GM18867 (cell line): ENCODE data around the gene GADD45G.

Experiments used
- ATAC-seq: cut with Tn5 transposase; IDR thresholded peaks from one replicate; pipeline ENCODE4 v1.9.1; 2021; ENCODE audit warnings: mild to moderate bottlenecking, moderate library complexity; ENCODE audit not compliant: unreplicated experiment

GADD45G gene

DNA sequence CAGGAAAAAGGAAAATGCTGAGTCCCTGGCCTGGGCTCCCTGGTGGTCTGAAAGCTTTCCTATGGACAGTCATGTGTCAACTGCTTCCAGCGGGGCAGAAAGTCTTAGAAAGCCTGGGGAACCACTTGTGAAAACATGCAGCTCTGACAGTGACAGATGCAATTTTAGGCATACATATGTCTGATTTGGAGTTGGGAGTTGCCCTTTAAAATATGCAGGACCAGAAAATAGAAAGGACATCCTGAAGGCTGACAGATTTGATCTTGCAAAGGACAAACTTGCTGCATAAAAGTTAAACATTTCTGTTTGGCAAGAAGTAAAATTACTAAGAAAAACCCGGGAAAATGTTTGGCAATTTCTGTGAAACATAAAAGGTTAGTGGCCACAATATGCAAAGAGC lies 23.8 kb downstream of the GADD45G start:
- no peak for ATAC-seq

DNA sequence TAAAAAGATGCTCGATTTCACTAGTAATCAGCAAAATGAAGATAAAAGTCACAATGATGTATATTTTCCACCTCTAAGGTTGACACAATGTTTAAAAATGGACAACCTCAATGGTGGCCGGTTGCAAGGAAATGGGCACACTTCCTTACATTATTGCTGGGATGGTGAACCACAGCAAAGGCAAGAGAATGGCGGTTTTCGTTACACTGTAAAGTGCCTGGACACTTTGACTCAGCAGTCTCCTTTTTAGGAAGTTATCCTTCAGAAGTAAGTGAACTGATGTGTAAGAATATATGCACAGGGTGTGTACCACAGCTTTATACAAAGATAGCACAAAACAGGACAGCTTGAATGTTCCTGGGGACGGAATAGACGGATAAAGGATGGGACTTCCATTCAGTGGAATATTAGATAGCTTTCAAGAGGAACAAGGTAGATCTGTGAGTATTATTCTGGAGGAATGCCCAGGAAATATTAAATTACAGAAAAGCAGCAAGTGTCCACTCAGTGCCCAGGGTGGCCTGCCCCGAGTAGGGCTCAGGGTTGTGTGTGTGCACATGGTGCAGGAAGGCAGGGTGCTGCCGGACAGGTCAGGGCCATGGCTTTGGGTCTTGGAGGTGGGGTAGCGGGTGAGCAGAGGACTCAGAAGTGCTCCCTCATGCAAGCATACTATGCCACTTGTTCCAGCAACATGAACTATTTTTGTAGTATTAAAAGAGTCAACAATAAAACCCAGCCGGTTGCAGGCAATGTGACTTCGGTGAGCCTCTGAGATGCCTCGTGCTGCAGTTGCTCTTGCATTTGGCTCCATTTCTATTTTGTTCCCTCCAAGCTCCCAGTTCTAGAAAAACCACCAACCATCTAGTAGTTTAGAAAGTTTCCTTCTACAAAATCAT lies 24.5 kb downstream of the GADD45G start:
- no peak for ATAC-seq

DNA sequence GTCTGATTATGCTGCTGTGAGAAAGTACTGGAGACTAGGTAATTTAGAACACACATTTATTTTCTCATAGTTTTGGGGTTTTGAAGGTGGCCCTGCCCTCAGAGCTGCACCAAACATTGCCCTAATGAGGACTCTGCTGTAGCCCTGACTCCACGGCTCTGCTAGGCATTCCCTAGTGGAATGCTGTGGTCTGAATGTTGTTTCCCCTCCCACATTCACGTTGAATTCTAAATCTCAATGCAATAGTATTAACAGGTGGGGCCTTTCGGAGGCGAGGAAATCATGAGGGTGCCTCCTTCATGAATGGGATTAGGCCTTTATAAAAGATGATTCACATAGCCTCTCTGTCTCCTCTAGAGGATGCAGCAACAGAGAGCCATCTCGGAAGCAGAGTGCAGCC lies 25.7 kb downstream of the GADD45G start:
- ATAC-seq = no peak

DNA sequence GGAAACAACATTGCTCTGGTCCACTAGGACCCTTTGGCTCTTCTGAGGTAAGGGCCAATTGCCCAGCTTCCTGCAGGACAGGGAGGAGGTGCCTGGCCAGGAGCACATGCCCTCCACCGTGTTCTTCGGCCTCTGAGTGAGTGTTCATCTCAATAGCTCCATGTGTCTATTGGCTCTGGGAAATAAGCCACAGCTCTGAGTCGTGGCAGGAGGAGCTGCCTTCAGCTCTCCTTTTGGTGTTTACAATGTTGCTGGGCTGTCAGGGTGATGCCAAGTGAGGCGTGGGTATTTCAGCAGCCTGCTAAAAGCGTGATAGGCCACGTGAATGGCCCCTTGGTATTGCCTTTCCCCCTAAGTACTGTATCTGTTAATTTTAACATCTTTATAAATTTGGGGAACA lies 26.6 kb downstream of the GADD45G start:
- ATAC-seq = no peak

DNA sequence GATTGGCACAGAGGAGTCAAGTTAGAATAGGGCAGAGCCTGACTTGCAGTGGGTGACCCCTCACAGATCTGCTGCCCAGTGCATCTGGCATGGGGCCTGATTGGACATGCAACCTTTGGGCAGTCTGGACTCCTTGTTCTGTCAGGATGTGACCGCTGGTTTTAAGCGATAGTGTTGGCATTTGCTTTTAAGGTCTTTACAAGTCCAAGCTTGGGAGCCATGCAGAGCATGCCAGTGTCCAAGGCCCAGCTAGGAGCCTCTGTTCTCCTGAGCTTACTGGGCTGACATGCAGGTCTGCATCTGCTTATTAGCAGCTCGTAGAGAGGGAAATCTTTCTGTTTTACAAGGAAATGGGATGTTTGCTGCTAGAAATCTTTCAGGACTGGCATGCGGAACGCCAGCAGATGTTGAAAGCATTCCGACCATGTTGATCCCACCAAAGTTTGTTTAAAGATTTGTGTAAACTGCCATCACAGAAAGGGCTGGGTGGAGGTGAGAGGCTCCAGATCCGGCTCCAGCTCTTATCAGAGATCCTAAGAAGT lies 27.5 kb downstream of the GADD45G start:
- no peak for ATAC-seq

DNA sequence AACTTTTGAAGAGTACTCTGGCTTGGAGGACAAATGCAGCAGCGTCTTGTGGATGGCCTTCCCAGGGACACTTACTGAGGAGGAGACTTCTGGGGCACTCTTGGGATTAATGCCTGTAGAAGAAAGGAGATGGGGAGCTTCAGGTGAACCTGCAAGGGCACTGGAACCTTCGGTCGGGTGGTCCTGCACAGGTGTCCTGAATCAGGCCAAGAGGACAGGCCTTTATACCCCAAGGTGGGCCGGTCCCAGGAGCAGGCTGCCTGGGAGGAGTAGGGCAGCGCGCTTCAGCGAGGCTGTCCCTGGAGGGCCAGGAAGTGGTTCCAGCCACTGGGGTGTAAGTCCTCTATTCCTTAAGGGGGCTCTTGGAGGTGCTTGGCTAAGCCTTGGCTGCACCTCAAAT lies 27.9 kb downstream of the GADD45G start:
- no peak for ATAC-seq

DNA sequence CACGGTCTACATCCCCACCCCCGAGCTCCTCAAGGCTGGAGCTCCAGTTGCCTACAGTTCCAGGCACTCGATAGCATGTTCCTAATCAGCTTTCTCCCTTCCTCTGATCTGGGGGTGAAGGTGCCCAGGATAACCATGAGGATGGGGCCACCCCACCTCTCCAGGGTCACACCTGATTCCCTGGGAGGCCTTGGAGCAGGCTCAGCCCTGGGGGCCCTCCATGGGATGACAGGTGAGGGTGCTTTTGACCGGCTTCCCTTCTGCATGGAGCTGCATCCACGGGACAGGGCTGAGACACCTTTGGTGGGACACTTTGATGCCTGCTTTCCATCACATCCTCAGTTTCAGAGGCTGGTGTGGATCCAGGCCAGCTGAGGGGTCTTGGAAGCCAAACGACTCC lies 28.6 kb downstream of the GADD45G start:
- no peak for ATAC-seq

DNA sequence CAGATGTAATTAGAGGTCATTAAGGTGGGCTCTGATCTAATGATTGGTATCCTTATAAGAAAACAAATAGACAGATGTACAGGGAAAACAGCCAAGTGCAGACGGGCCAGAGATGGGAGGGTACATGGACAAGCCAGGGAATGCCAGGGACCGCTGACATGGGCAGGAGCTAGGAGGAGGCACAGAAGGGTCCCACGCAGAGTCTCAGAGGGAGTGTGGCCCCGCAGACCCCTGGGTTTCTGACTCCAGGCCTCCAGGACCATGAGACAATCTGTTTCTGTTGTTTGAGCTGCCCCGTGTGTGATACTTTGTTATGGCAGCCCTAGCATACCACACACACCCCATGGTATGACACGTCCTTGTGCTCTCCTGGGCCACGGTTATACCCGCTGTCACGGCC lies 29.1 kb downstream of the GADD45G start:
- no peak for ATAC-seq

DNA sequence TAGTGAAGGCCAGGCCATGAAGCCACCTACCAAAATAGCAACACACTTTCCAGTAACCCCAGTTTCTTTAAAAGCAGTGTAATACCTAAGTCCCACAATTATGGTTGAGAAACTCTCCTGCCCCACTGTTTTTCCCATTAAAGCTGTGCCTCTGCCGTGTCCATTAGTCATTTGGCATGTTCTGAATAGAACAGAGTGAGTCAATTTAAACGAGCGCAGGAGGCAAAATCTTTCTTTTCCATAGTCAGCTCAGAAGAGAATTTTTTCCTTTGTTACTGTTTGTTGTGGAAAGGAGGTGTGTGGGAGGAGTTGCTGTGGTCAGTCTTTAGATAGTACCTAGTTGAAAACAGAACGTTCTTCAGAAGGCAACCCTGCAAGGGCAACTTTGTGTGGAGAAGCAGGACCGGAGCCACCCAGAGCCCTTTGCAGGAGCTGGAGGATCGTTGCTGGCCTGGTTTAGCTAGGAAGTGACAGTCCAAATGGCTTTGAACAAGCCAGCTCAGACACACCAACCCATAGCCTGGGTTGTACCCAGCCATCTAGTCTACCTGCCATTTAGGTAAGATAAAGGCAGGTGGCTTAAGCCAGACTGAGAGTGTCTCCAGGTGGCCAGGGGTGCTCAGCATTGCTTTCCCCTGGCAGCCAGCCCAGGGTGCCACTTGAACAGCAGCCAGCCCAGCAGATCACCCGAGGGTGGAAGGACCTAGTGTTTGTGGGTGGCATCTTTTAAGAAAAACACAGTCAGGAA lies 30.4 kb downstream of the GADD45G start:
- ATAC-seq = no peak

DNA sequence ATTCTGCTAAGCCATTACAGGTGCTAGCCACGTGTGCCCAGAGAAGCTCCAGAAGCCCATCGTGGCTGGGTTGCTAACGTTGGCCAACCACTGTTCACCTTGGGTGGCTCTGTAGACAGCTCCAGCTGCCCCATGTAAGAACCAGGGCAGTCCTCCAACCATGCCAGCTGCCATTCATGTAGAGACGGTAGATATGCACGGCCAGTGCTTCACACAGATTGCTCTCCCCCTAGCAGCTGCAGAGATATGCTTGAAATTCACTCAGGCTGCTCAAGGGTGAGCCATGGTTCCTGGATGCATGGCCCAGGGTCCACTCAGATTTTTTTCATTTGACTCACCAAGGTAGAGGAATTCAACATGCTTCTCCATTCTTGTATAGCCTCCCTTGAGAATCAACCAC lies 31.0 kb downstream of the GADD45G start:
- no peak for ATAC-seq

DNA sequence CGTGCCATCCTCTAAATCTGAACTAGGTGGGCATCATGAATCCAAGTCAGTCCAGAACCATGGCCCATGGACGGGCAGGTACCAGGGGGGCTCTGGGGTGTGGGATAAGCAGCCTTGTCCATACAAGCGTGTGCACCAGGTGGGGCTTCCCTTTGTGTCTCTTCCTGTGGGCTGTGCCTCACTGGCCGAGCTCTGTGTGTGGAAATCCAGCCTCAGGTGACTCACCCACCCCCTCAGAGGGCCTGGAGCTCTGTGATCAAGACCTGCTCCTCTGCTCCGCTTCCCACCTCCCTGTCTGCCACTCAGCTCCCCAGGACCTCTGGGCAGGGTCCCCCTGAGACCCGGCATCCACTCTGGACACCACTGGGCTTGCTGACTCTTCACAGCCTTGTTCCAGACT lies 33.0 kb downstream of the GADD45G start:
- no peak for ATAC-seq

DNA sequence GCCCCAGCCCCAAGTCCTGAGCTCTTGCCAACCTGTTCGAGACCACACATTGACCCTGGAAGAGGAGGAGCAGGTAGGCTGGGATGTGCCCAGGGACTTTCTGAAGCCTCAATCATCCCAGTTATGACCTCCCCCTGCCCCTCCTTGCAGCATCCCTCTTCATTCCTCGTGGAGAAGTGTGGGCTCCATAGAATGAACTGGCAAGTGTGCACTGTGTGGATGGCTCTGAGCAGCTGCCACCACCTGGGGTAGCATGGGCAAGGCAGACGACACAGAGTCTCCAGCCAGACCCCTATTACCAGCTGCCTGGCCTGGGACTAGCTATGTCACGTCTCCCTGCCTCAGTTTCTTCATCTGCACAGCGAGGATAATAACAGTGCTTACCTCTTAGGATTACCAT lies 33.5 kb downstream of the GADD45G start:
- no peak for ATAC-seq

DNA sequence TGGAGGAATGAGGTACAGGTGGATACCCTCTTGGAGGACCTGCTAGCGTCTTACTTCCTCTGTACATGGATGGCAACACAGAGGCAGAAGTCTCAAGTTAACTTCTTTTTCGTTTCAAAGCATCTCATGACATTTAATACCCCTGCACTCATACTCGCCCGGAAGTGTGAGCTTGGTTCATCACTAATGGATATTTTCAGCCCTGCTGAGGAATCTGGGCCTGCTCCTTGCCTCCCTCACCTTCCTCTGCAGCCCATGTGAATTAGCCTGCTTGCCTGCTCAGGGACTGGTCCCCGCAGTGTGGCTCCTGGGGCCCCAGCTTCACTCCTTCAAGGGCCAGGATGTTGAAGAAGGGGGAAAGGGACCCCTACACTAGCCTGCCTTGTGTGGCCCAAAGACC lies 34.1 kb downstream of the GADD45G start:
- no peak for ATAC-seq

DNA sequence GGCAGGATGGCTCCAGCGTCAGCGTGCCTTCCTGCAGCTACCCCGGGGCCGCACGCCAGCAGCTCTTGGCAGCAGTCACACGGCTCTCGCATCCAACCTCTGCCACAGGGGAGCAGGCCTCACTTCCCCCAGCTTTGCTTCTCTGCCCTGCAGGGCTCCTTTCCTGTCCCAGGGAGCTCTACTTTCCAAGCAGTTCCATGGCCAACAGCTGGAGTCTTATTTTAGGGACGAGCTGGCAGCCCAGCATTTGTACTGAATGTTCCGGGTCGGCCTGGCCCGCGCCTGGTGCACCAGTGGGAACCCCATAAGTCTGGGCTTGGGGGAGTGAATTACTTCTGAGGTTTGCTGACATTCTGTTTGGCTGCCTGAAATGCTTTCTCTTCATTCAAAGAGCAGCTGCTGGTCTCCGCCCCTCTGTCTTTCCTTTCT lies 34.6 kb downstream of the GADD45G start:
- no peak for ATAC-seq

DNA sequence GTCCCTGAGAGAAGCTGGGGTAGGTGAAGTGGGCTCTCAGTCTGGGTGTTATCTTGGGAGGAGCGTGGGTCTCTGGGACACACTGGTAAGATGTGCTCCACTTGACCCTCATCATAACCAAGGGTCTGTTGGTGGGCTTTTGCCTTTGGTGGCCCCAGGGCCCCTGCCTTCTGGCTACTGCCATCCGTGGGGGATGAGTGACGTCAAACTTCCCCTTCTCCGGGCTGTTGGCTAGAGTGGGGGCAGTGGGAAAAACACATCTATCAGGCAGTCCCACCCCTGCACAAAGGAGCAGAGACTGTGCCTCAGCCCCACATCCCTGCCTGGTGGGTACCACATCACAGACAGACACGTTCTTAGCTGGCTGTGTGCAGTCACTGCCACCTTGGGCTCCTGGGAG lies 35.1 kb downstream of the GADD45G start:
- ATAC-seq = no peak

DNA sequence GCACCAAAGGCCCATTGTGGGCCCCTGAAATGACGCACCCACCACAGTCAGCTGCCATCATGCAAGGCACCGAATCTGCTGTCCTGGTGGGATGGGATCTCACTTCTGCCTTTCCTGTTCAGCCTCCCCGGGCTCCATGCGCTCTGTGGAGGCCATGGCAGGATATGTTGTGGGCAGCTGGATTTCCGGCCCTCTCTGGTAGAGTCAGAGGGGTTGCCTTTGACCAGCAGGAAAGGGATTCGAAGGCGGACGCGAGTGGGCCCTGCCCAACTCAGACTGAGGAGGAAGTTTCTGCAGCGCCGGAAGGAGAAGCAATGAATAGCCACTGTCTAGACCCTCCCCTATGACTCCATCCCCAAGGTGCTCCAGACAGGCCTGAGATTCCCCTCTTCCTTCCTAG lies 35.5 kb downstream of the GADD45G start:
- no peak for ATAC-seq

DNA sequence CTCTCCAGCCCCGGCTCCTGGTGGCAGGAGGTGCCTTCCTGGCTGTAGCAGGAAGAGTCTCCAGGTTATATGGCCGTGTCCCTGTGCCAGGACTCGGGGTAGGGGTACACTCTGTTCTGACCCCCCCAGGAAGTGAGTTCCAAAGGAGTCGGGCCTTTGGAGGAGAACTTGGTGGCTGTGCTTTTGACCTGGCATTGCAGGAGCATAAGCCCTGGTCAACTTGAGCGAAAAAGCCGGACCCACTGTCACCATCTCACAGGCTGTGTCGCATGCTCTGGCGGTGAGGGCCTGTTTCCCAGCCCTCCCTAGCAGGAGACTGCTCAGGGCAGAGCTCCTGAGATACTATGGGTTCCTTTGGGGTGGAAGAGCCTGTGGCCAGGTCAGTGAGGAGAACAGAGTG lies 36.0 kb downstream of the GADD45G start:
- ATAC-seq = no peak

DNA sequence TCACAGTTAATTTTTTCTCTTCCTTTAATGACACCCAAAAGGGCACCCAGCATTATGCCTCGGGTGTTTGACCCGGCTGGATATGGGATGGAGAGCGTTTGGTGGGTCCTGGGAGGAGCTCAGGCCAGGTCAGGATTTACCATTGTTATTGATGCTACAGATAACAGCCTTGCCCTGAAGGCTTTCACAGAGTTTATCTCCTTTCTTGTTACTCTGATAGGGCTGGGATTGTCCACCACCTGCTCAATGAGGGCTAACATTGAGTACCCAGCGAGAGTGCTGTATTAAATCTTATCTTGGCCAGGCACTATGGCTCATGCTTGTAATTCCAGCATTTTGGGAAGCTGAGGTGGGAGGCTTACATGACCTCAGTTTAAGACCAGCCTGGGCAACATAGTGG lies 37.2 kb downstream of the GADD45G start:
- no peak for ATAC-seq

DNA sequence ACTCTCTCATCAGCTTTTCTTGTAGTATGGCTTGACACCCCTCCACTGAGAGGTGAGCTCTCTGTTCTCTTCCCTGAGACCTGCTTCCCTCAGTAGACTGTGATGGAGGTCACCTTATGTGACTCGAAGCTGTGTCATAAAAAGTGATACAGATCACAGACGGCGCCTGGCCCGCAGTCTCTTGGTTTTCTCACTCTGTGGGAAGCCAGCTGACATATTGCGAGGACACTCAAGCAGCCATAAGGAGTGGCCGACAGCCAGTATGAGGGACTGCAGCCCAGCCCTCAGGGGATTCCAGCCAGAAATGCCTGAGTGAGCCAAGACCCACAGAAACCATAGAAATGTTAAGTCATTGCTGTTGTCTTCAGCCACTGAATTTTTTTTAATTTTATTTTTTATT lies 38.0 kb downstream of the GADD45G start:
- no peak for ATAC-seq

DNA sequence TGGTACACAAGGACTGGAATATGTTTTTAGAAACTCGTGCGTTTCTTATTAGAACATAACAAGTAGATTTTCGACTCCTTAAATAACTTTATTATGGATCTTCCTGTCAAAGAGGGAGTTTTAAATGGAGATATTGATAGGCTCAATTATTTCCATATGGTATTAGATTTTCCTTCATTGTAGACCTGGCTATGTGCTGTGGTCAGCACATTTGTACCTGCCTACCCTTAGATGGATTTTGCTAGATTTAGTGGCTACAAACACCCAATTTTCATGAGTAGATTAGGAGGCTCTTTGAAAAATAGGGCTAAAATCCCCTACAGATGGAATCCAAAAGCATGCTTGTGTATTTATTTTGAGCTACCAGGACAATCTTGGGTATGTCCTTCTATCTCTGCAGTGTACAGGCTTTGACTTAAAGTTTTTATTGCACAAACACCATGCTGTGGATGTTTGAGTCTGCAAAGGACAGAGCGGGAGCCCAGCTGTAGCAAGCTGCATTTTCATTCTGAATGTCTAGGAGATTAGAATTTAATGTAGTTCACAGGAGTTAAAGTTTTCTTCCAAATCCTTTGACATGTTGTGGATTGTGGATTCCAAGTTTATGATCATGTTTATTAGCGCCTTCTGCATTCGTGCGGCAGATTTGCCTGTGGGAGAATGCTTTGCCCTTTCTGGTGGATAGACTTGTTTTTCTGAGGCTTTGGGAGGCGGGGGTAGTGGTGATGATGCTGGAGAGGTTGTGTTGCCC lies 41.6 kb downstream of the GADD45G start:
- no peak for ATAC-seq

DNA sequence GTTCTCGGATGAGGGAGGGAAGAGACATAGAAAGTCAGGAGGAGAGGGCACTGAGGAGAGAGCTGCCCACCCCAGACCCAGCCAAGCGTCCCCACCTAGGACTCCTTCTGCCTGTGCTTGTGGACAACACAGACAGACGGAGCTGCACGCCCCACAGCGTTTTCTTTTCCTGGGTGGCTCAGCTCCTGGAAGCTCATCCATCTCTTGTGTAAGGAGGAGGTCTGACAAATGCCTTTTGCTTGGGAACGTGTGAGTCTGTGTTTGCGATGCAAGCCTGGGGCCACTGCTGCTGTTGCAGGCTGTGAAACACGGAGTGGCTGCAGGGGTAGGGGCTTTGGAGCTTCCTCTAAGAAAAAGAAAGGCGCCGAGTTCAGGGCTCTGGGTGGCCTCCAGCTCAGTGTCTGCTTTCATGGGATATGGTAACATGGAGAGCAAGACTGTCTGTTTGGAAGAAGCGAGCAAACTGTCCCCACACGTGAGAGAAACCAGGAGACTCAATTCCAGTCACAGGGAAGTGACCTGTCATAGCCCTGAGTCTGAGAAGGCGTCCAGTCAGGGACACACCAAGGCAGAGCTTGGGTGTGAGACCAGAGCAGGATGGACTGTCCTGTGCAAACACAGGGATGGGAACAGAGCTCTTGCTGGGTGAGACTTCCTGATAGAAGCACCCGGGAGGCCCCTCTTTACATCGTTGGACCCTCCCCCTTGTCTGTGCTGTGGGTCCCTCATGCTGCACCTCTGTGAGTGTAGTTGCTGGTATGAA lies 42.7 kb downstream of the GADD45G start:
- no peak for ATAC-seq
